Measurements from ENCODE around the gene ST6GALNAC1.

DNA sequence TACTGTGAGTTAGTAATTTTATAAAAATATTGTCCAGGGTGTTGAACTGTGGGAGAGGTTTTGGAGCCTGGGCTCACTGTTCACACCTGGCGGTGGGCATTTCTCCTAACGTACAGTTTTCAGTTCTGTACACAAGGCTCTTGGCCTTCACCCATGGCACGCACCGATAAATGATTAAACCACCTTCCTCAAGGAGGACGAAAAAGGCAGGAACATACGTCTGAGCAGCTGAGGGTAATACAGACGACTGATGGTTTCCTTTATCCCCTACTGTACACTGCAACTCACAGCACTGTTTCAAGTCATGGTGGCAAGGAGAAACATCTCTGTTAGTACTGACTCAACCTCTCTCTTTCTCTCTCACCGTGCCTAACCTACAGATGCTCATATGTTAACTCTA is 1.4 kb upstream of the ST6GALNAC1 start:
- TF ChIP-seq, protein P1, sequence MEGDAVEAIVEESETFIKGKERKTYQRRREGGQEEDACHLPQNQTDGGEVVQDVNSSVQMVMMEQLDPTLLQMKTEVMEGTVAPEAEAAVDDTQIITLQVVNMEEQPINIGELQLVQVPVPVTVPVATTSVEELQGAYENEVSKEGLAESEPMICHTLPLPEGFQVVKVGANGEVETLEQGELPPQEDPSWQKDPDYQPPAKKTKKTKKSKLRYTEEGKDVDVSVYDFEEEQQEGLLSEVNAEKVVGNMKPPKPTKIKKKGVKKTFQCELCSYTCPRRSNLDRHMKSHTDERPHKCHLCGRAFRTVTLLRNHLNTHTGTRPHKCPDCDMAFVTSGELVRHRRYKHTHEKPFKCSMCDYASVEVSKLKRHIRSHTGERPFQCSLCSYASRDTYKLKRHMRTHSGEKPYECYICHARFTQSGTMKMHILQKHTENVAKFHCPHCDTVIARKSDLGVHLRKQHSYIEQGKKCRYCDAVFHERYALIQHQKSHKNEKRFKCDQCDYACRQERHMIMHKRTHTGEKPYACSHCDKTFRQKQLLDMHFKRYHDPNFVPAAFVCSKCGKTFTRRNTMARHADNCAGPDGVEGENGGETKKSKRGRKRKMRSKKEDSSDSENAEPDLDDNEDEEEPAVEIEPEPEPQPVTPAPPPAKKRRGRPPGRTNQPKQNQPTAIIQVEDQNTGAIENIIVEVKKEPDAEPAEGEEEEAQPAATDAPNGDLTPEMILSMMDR (conservative IDR thresholded peaks at IDR 0.05; ENCODE audit: low read depth, low read length): no peak
- TF ChIP-seq EZH2 (IDR thresholded peaks at IDR 0.05; ENCODE audit: borderline replicate concordance, low read depth, low read length, poor library complexity, severe bottlenecking): no peak

Measured in A673 (cell line).